CD4-positive, alpha-beta memory T cell (primary cell): ENCODE data around the gene KCNMB1. TPM values are rescaled to one million over a fixed set of nuclear protein-coding genes. Genes with fewer than 3 reads are reported as not detected.

Experiments used
- CTCF ChIA-PET: fragments of 350-600 bp; sonication (Branson Sonifier 250); formaldehyde crosslinking; loops from one replicate; lab custom pipeline; 2021; ENCODE audit warnings: inconsistent platforms; ENCODE audit not compliant: partially characterized antibody; lab: Charles Lee
- POLR2A ChIA-PET: fragments of 350-600 bp; sonication (Branson Sonifier 250); formaldehyde crosslinking; loops from one replicate; lab custom pipeline; 2021; ENCODE audit not compliant: partially characterized antibody; lab: Charles Lee
- DNase-seq, 5 donors: peaks; one replicate each; pipeline versions ENCODE4 v3.0.0 to v3.0.0-alpha.2; 2020 to 2022; ENCODE audit warnings: mixed read lengths in 1 of 5
- H3K27ac ChIP-seq: one replicate; pipeline ENCODE4 v1.7.0; 2013; ENCODE audit warnings: low read depth, low read length
- H3K27me3 ChIP-seq: 2 replicates; pipeline ENCODE4 v1.7.0; 2013; ENCODE audit warnings: mild to moderate bottlenecking, low read length, moderate library complexity; ENCODE audit not compliant: insufficient read depth
- H3K36me3 ChIP-seq: 2 replicates; pipeline ENCODE4 v1.7.0; 2013; ENCODE audit warnings: mild to moderate bottlenecking, low read length, moderate library complexity; ENCODE audit not compliant: insufficient read depth
- H3K4me1 ChIP-seq: 2 replicates; pipeline ENCODE4 v1.7.0; 2013; ENCODE audit warnings: mild to moderate bottlenecking, low read length, moderate library complexity; ENCODE audit not compliant: insufficient read depth
- H3K4me3 ChIP-seq, 2 donors: one replicate each; pipeline ENCODE4 v1.7.0; 2013; ENCODE audit warnings: low read length in 2 of 2, mild to moderate bottlenecking in 1 of 2
- H3K9me3 ChIP-seq, 2 donors: one replicate each; pipeline ENCODE4 v1.7.0; 2013; ENCODE audit warnings: low read length in 2 of 2, control low read depth in 1 of 2; ENCODE audit not compliant: control insufficient read depth in 1 of 2
- H3K27ac Mint-ChIP-seq, 7 donors: one replicate each; pipeline ENCODE4 v1.8.0; 2020 to 2021; ENCODE audit warnings: mixed read lengths in 7 of 7, mild to moderate bottlenecking in 6 of 7, inconsistent platforms in 3 of 7, moderate library complexity in 3 of 7
- H3K27me3 Mint-ChIP-seq, 2 donors: one replicate each; pipeline ENCODE4 v1.8.0; 2020 to 2021; ENCODE audit warnings: mixed read lengths in 2 of 2
- H3K36me3 Mint-ChIP-seq, 2 donors: one replicate each; pipeline ENCODE4 v1.8.0; 2020 to 2021; ENCODE audit warnings: mixed read lengths in 2 of 2, inconsistent platforms in 1 of 2, mild to moderate bottlenecking in 1 of 2
- H3K4me1 Mint-ChIP-seq, 4 donors: one replicate each; pipeline ENCODE4 v1.8.0; 2020 to 2021; ENCODE audit warnings: mixed read lengths in 4 of 4, mild to moderate bottlenecking in 1 of 4
- H3K4me3 Mint-ChIP-seq, 8 donors: one replicate each; pipeline ENCODE4 v1.8.0; 2020 to 2021; ENCODE audit warnings: mixed read lengths in 8 of 8, mild to moderate bottlenecking in 7 of 8, moderate library complexity in 6 of 8, inconsistent platforms in 3 of 8
- H3K9me3 Mint-ChIP-seq, 8 donors: one replicate each; pipeline ENCODE4 v1.8.0; 2020 to 2021; ENCODE audit warnings: mixed read lengths in 8 of 8, mild to moderate bottlenecking in 5 of 8, inconsistent platforms in 3 of 8, moderate library complexity in 1 of 8
- intact Hi-C: fragments of 100-400 bp; cut with micrococcal nuclease; formaldehyde crosslinking; loops from one replicate; pipeline ENCODE4 v1.15.1; 2023
- polyA plus RNA-seq, 2 donors: library from polyadenylated mRNA; unstranded; fragments of 300-500 nt; fragmentation: Illumina TruSeq; gene quantifications; one replicate each; pipeline ENCODE4 v1.2.3, GENCODE V29; 2021
- total RNA-seq, 2 experiments: library from RNA; stranded (reverse); gene quantifications; one replicate each; pipeline ENCODE4 v1.2.3, GENCODE V29; 2021

KCNMB1 gene
- total and polyA plus RNA-seq, 4 experiments from 2014 or later: not detected

DNA sequence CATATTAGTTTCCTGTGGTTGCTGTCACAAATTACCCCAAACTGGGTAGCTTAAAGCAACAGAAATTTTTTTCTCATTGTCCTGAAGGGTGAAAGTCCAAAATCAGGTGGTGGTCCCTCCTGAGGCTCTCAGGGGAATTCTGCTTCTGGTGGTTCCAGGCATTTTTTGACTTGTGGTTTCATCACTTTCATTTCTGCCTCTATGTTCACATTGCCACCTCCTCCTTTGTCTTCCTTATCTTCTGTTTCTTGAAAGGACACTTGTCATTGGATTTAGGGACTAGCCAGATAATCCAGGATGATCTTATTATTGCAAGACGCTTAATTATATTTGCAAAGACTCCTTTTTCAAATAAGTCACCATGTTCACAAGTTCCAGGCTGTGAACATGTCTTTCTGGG, 43.2 kb downstream of the KCNMB1 start:
- POLR2A ChIA-PET: no interaction called here
- CTCF ChIA-PET: interaction anchor here (2.2 to 2.8 kb wide), 2 partner anchors 120 to 122 kb away, joined by 6 to 9 read pairs; no protein-coding TSS in a partner anchor

DNA sequence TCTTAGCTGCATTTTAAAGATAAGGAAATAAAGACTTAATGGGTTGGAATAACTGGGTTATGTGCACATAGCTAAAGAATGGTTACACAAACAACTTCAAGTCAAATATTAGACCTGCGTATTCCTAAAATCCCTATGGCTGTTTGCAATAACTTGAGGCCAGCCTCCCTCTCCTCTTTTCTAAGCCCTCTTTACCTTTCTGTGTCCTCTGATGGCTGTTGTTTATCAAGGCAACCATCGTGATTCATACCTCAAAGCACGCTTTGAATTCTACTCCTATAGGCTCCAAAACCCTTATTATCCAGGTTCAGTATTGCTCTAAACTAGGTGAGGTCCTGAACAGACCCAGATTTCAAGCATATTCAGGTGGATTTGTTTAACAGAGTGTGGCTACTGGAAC, 46.0 kb downstream of the KCNMB1 start:
- Mint-ChIP-seq H3K9me3 (peaks cover 0 to 4% (median 0%) of the 10 kb centered on the region in 8 donors), H3K27me3 (peaks cover 3 to 12% of the 10 kb centered on the region in 2 donors), H3K4me3 (no peak overlapping the region), H3K27ac (no peak overlapping the region), H3K36me3 (no peaks in the 10 kb centered on the region), H3K4me1 (peaks cover 0 to 12% (median 8%) of the 10 kb centered on the region in 4 donors)
- H3K4me1 ChIP-seq: peaks cover 12% of the 10 kb centered on the region
- H3K4me3 ChIP-seq: no peak overlapping the region
- POLR2A ChIA-PET: interaction anchor here (0.9 to 1.7 kb wide), 3 partner anchors 41 to 125 kb away, joined by 3 to 6 read pairs (median 4); no protein-coding TSS in a partner anchor
- no peak for DNase-seq
- CTCF ChIA-PET: interaction anchor here (1.2 to 8.0 kb wide), 3 partner anchors 69 to 114 kb away, joined by 5 to 374 read pairs (median 200); partner anchors contain the start of gene C5orf58
- intact Hi-C loops: no loop called here
- H3K9me3 ChIP-seq: no peaks in the 10 kb centered on the region
- H3K27ac ChIP-seq: no peak overlapping the region
- H3K36me3 ChIP-seq: no peaks in the 10 kb centered on the region
- H3K27me3 ChIP-seq: no peaks in the 10 kb centered on the region

More for the DNA sequence above, 43.2 kb downstream of the KCNMB1 start:
- DNase-seq: no peak
- Mint-ChIP-seq H3K9me3 (peaks cover 0 to 4% (median 0%) of the 10 kb centered on the region in 8 donors), H3K36me3 (no peaks in the 10 kb centered on the region), H3K27ac (no peak overlapping the region), H3K4me1 (no peaks in the 10 kb centered on the region), H3K27me3 (peaks cover 6 to 15% of the 10 kb centered on the region in 2 donors), H3K4me3 (no peak overlapping the region)
- Histone ChIP-seq H3K9me3 (no peaks in the 10 kb centered on the region), H3K4me1 (no peaks in the 10 kb centered on the region), H3K4me3 (no peak overlapping the region), H3K36me3 (no peaks in the 10 kb centered on the region), H3K27ac (no peak overlapping the region), H3K27me3 (no peaks in the 10 kb centered on the region)
- intact Hi-C loops: no loop called here

DNA sequence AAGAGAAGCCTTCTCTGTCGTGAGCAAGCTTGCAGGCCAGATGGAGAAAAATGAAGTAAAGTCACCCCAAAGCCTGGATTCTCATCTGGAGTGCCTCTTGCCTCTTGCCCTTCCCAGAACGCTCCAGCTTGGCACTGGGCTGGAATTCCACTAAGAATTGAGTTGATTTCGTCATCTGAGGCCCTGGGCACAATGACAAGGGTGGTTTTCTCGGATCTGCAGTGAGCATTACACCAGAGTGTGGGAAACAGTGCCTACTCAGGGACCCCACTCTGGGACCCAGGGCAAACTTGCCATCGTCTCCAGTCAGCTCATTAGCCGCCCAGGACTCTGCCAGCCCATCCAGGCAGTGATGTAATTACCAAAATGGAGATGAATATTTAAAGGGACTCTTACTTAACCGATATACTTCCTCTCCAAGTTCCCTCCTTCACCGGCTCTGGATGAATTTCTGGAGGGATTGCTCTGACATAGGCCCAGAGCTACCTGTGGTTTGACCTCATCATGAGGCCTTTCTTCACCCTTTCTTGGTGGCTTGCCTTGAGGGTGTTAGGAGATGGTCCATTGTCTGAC, 46.9 kb downstream of the KCNMB1 start:
- Histone ChIP-seq H3K4me1 (peaks cover 21% of the 10 kb centered on the region), H3K36me3 (no peaks in the 10 kb centered on the region), H3K4me3 (no peak overlapping the region), H3K9me3 (no peaks in the 10 kb centered on the region), H3K27ac (no peak overlapping the region), H3K27me3 (no peaks in the 10 kb centered on the region)
- Mint-ChIP-seq H3K9me3 (peaks cover 0 to 4% (median 0%) of the 10 kb centered on the region in 8 donors), H3K4me1 (peaks cover 0 to 17% (median 12%) of the 10 kb centered on the region in 4 donors), H3K36me3 (no peaks in the 10 kb centered on the region), H3K27ac (no peak overlapping the region), H3K4me3 (no peak overlapping the region), H3K27me3 (peaks cover 0 to 5% of the 10 kb centered on the region in 2 donors)
- POLR2A ChIA-PET: interaction anchor here (1.2 to 1.7 kb wide), 3 partner anchors 68 to 124 kb away, joined by 3 to 6 read pairs (median 3); no protein-coding TSS in a partner anchor
- intact Hi-C loops: no loop called here
- CTCF ChIA-PET: interaction anchor here (0.6 to 8.0 kb wide), 6 partner anchors 46 to 113 kb away, joined by 3 to 374 read pairs (median 68); partner anchors contain the start of genes C5orf58 and LCP2
- DNase-seq: no peak

DNA sequence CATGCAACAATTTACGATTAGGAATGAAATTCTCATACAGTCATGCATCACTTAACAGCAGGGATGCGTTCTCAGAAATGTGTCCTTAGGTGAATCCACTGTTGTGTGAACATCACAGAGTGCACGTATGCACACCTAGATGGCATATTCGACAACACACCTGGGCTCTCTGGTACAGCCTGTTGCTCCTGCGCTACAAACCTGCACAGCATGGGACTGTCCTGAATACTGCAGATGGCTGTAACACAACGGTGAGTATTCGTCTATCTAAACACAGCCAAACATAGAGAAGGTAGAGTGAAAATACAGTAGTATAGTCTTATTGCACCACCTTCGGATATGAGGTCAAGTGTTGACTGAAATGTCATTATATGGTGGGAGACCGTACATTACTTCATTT, 47.6 kb downstream of the KCNMB1 start:
- intact Hi-C loops: no loop called here
- ChIA-PET CTCF (interaction anchor here (1.2 to 8.0 kb wide), 7 partner anchors 35 to 112 kb away, joined by 3 to 374 read pairs (median 132); partner anchors contain the start of genes C5orf58 and LCP2), POLR2A (interaction anchor here (1.1 to 5.5 kb wide), 4 partner anchors 10 to 75 kb away, joined by 3 to 53 read pairs (median 4); no protein-coding TSS in a partner anchor)
- Mint-ChIP-seq H3K27me3 (peaks cover 0 to 5% of the 10 kb centered on the region in 2 donors), H3K36me3 (no peaks in the 10 kb centered on the region), H3K4me3 (no peak overlapping the region), H3K27ac (peak overlapping the region in 1 of 7 donors; percentile 53), H3K9me3 (peaks cover 0 to 4% (median 0%) of the 10 kb centered on the region in 8 donors), H3K4me1 (peaks cover 0 to 17% (median 16%) of the 10 kb centered on the region in 4 donors)
- Histone ChIP-seq H3K36me3 (no peaks in the 10 kb centered on the region), H3K4me1 (peaks cover 28% of the 10 kb centered on the region), H3K27ac (no peak overlapping the region), H3K4me3 (no peak overlapping the region), H3K9me3 (no peaks in the 10 kb centered on the region), H3K27me3 (no peaks in the 10 kb centered on the region)
- DNase-seq: no peak

DNA sequence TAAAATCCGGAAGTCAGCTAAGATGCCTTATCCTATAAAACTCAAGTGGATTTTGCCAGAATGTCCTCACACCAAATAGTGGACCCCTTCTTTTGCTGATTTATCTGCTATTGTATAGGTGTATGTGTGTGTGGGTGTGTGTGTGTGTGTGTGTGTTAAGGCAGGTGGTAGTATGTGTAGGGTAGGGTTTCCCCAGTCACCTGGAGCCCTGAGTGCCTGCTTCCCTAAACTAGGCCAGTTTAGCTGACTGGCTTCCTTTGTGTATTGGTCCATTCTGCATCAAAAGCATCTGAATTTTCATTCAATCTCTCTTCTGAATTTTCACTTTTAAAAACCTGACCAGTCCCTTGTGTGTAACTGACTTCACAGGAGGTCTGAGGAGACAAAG, 49.4 kb downstream of the KCNMB1 start:
- H3K9me3 ChIP-seq: no peaks in the 10 kb centered on the region
- CTCF ChIA-PET: interaction anchor here (0.9 to 8.0 kb wide), 25 partner anchors 9 to 240 kb away, joined by 3 to 374 read pairs (median 8); partner anchors contain the start of genes C5orf58 and LCP2
- Mint-ChIP-seq H3K27me3 (no peaks in the 10 kb centered on the region), H3K9me3 (no peaks in the 10 kb centered on the region), H3K4me3 (no peak overlapping the region), H3K4me1 (peaks cover 0 to 33% (median 24%) of the 10 kb centered on the region in 4 donors), H3K27ac (peak overlapping the region in 2 of 7 donors; percentile 33 to 57), H3K36me3 (no peaks in the 10 kb centered on the region)
- no peaks in the 10 kb centered on the region for H3K27me3 ChIP-seq
- POLR2A ChIA-PET: interaction anchor here (1.5 to 5.5 kb wide), 11 partner anchors 36 to 113 kb away, joined by 4 to 53 read pairs (median 15); partner anchors contain the start of gene LCP2
- no peak overlapping the region for H3K27ac ChIP-seq
- DNase-seq: no peak
- H3K4me3 ChIP-seq: no peak overlapping the region
- peaks cover 44% of the 10 kb centered on the region for H3K4me1 ChIP-seq
- H3K36me3 ChIP-seq: no peaks in the 10 kb centered on the region
- intact Hi-C loops: loop anchor here (1.0 kb wide), 6 partner anchors 65 to 239 kb away; no protein-coding TSS in a partner anchor

DNA sequence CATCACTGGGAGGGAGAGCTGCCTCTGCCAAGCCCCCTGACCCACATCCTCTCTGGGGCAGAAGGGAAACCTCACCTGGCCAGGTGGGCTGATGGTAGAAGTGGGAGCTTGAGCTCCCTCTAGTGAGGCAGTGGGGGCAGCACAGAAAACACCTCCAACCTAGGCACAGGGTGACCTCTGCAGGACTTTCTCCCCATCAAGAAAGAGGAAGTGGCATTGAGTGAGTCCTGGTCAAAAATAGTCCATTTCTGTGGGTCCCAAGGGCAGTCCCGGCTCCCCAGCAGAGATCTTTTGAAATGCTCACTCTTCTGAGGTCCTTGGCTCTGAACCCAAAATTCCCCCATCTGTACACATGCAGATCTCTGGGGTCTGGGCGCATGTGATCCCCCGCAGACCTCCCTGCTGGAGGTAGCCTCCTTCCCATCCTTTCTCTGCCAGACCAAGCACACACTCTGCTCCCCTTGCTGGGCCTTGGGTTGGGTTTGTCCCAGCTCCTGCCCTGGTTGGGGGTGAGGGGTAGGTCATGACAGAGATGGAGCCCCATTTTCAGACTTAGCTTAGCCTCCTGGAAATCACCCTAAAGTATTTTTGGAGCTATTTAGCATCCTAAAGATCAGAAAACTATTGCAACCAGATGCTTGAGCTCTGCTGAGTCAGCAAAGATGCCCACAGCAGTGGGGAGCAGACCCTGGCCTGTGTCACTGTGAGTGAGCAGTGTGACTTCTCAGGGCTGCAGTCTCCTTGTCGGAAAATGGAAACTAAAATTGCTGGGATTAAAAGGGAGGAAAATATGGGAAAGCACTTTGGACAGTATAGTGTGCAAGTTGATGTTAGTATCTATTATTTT, 50.0 kb downstream of the KCNMB1 start:
- peaks cover 0 to 39% (median 27%) of the 10 kb centered on the region in 4 donors for H3K4me1 Mint-ChIP-seq
- H3K27me3 Mint-ChIP-seq: no peaks in the 10 kb centered on the region
- H3K27ac Mint-ChIP-seq: peak overlapping the region in 5 of 7 donors; percentile 45 to 89 (median 56)
- Histone ChIP-seq H3K4me1 (peaks cover 51% of the 10 kb centered on the region), H3K9me3 (no peaks in the 10 kb centered on the region), H3K4me3 (no peak overlapping the region), H3K27ac (peak overlapping the region; percentile 8), H3K27me3 (no peaks in the 10 kb centered on the region), H3K36me3 (no peaks in the 10 kb centered on the region)
- ChIA-PET POLR2A (interaction anchor here (0.7 to 5.5 kb wide), 17 partner anchors 26 to 118 kb away, joined by 3 to 53 read pairs (median 7); partner anchors contain the start of gene LCP2), CTCF (interaction anchor here (0.8 to 8.0 kb wide), 33 partner anchors 9 to 239 kb away, joined by 3 to 374 read pairs (median 7); partner anchors contain the start of genes C5orf58 and LCP2)
- no peak overlapping the region for H3K4me3 Mint-ChIP-seq
- no peaks in the 10 kb centered on the region for H3K9me3 Mint-ChIP-seq
- peak; percentile 64 to 72 (median 70) for DNase-seq
- no peaks in the 10 kb centered on the region for H3K36me3 Mint-ChIP-seq
- intact Hi-C loops: loop anchor here (1.0 kb wide), 6 partner anchors 65 to 239 kb away; no protein-coding TSS in a partner anchor
